T-helper 2 cell (primary cell): Measurements from ENCODE around the gene FAM8A1.

ENCODE experiments used
- DNase-seq, 5 experiments: peaks; one replicate each; pipeline versions ENCODE4 v3.0.0 to v3.0.0-alpha.2; 2012 to 2022

Gene FAM8A1

DNA sequence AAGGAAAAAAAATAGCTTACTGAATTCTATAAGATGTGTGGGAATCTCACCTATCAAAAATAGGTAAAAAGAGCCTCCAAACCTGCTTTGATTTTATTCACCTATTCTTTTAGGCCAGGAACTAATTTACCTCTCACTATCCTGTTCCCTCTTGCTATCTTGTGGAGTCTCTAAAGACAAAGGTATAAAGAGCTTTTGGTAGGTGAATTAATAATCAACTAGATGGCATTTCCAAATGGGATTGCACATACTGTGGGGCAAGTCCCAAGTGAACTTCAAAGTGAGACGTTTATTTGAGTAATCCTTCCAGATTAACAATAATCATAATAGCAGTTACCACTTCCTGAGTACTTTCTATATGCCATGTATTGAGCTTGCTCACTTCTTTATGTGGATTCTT, 2.8 kb downstream of the FAM8A1 start:
- peak in 1 of 5 experiments; percentile 41 for DNase-seq

DNA sequence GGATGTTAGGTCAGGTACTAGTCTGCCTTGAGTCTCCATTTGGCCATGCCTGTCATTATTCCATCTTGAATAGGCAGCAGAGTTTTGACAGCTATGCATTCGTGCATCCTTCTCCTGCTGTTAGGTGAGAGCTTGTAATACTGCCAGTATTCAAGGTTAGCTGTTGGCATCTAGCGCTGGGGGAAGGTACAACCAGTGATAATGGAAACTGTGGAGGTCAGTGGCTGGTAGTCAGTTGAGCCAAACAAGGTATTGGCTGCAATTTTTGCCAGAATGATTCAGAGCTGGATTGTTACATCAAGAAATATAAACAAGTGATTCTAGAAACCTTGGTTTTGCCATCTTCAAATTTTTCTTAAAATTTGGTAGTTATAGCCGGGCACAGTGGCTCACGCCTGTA, 6.5 kb downstream of the FAM8A1 start:
- DNase-seq, result no peak

DNA sequence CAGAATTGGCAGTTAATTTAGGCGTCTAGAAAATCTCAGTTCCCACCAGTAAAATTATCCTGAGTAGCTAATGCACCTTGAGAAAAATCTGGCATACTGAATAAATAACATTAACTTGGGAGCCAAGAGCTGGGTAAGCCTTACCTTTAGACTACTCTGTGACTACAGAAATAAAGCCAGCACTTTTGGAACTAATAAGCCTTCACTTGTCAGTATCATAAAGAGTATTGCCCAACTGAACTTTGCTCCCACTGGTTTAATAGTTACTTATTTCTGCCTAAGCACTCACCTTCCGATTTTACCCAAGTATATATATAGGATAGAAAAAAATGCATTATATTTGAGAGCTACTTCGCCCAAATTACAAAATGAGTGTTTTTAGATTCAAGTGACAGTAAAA, 10.7 kb downstream of the FAM8A1 start:
- DNase-seq, result no peak

DNA sequence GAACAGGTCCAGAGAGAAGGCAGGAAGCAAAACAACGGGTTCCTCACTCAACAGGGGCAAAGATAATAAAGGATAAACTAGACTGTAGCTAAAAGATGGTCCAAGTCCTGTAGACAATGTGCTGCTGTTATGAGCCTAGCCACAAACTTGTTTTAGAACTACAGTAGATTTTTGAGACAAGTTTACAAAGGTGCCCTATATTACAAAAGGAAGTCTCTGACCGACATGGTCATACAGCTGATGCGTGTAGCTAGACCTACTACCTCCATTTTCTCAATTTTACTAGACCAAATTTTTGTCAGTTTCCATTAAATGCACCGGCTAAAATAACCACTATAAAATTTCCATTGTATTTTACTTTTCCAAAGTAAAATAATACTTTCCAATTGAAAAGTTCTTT, 11.9 kb downstream of the FAM8A1 start:
- DNase-seq, result no peak

DNA sequence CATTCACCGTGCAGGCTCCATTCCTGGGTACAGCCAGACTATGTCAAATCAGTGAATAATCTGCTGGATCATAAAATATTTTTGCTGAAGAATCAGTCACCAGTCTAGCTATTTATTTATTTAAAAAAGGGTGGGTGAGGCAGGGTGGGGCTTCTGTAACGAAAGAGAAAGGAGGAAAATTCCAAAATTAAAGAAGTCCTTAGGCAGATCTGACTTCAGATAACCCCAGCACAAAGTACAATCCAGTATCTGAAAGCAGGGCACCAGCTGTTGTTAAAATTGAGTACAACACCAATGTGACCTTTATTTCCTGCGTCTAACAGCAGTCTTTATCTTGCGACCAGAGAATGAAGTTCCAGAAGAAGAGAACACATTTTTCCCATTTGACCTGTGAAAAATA, 15.7 kb downstream of the FAM8A1 start:
- no peak for DNase-seq

DNA sequence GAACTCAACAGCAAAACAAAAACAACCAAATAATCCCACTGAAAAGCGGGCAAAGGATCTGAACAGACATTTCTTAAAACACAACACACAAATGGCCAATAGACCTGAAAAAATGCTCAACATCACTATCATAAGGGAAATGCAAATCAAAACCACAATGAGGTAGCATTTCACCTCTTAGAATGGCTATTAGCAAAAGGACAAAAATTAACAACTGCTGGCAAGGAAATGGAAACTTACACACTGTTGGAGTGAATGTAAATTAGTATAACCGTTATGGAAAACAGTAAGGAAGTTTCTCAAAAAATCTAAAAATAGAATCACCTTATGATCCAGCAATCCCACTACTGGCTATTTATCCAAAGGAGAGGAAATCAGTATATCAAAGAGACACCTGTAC, 20.9 kb downstream of the FAM8A1 start:
- no peak for DNase-seq

DNA sequence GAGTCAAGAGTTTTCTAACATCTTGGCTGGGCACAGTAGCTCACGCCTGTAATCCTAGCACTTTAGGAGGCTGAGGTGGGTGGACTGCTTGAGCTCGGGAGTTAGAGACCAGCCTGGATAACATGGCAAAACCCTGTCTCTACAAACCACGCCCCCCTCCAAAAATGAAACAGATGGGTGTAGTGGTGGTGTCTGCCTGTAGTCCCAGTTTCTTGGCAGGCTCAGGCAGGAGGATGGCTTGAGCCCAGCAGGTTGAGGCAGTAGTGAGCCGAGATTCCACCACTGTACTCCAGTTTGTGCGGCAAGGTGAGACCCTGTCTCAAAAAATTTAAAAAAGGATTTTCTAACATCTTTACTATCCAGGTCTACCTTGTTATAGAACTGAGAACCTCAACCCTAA, 22.0 kb downstream of the FAM8A1 start:
- no peak for DNase-seq

DNA sequence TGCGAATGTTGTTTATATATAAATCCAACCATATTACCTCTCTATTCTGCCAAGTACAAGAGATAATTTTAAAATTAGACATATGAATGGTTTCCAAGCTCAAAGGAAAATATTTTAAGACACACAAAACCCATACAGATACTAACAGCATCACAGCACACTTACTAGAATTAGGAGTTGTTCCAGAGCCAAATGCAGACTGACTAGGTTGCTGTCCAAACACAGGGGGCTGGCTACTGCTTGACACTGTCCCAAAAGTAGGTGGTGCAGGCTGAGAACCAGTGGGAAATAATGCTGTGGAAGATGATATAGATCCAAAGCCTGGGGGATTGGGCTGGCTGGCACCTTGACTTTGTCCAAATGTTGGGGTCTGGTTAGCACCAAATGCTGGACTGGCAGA, 24.3 kb downstream of the FAM8A1 start:
- DNase-seq, result no peak

DNA sequence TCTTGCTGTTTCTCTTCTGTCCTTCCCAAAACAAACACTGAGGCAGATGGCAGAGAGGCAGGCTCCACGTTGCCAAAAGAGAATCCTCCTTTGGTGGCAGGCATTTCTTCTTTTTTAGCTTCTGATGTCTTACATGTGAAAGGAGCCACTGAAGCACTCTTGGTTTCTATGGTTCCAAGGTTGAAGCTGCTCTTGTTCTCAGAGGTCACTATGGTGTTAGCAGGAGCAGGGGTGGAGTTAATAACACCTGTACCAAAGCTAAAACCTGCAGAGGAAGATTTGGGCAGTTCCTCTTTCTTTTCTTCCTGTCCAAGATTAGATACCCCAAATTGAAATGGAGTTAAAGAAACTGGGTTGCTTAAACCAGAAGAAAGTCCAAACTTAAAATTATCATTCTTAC, 28.8 kb downstream of the FAM8A1 start:
- DNase-seq, result no peak

DNA sequence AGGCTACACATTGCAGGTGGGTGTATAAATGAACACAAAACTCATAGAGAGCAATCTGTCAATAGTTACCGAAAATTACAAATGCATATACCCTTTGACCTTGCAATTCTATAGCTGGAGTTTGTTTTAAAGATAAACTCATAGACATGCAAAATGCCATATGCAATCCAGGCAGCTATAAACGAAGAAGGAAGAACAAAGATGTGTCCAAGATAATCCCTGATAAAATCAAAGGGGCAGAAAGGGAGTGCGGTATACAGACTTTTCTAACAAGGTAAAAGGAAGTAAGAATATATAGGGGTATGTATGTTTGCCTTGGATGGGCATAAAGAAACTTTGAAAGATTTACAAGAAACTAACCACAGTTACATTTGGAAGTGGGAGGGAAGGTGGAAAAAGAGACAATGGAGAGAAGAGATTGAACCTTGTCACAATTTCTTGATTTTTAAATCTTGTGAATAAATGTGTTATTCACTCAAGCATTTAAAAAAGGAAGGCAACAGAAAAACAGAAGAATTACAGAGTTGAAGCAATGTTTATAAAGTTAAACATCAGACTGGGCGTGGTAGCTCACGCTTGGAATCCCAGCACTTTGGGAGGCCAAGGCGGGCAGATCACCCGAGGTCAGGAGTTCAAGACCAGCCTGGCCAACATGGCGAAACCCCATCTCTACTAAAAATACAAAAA, 29.9 kb downstream of the FAM8A1 start:
- no peak for DNase-seq

DNA sequence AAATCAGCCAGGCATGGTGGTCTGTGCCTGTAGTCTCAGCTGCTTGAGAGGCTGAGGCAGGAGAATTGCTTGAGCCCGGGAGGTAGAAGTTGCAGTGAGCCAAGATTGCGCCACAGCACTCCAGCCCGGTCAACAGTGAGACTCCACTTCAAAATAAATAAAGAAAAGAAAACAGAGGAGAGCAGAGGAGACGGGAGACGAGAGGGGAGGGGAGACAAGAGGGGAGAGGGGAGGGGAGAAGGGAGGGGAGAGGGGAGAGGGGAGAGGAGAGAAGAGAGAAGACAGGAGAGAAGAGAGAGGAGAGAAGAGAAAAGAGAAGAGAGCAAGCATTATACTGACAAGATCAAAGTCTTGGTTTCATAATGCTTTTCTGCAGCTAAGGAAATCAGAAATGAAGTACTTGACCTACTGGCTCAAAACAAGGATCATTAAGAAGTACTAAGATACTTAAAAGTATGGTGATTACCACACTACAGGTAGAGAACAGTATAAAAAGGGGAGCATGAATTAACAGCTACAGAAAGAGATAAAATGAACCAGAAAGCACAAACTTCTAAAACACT, 30.5 kb downstream of the FAM8A1 start:
- DNase-seq, result no peak

DNA sequence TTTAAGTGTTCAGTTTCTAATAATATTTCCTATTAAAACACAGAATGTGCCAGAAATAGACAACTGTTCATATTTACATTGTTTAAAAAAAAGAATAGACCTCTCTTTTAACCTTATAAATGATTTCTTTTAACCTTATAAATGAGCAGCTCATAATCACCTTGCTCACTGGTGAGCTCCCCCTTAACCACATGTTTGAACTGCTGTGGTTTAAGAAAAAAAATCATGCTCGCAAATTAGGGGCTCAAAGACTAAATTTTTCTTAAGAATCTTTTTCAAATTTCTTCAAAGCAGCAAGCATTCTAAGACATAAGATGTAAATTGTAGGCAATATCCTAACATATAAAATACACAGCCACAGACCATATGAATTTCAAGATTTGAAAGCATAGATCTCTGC, 32.8 kb downstream of the FAM8A1 start:
- peak in 1 of 5 experiments; percentile 27 for DNase-seq

DNA sequence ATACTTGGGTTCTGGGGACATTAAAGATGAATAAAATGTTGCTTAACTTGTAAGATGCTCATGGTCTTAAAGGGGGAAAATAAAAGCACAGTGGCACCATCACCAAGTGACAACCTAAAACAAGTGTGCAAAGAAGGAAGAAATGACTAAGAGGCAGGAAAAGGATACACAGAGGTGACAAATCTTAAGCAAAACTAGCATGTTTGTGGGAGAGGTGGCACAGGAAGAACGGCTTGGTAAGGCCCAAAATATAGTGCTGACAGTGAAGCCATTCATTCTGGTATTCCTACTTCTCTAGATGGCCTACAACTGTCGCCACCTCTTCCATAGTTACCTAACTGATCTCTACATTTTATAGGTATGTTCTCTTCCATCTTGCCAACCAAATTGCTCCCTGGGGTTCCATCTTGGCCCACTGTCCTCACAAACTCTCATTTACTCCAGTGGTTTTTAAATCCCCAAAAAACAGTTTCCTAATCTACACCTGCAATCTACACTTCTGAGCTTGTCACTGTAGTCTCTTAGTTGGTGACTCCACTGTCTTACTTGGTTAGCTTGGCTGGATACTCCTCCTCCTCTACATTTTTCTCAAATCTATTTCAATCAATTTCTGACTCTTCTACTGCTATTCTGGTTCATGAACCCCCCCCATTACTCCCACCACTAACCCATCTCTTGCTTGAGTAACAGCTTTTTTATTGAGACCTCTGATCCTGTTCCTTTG, 33.5 kb downstream of the FAM8A1 start:
- DNase-seq, result peak in 2 of 5 experiments; percentile 36 to 87

DNA sequence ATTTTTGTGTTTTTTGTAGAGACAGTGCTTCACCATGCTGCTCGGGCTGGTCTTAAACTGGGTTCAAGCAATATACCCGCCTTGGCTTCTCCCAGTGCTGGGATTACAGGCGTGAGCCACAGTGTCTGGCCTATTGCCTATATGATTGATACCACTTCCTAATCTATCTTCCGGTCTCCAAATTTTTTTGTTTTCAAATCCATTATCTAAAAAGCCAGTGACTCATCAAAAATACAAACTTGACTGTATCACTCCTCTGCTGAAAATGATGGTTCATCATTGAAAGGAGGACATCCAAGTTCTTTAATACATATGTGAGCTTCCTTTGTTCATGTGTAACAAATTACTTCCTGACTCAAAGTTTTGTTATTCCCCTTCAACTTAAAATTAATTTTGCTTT, 35.5 kb downstream of the FAM8A1 start:
- DNase-seq, result no peak

DNA sequence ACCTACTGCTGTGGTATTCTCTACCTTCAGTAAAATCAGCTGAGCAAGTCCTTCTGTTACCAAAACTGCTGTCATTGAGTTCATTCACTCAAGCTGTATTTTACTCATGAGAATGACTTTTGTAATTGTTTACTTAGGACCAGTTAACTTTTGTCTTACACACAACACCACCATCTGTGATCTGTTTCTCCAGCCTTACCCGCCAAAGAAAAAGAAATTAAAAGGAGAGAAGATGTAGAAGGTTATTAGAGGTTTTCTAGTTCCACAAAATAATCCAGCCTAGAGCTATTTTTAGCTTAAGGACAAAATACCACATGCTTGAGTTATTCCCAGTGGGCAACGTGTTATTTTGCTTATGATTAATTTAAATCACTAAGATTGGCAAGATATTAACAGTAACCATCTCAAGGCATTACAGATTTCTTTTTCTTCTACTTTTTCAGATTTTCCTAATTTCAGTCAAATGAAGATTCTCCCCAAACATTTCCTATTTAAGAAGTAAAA, 38.2 kb downstream of the FAM8A1 start:
- DNase-seq, result peak in 1 of 5 experiments; percentile 36

DNA sequence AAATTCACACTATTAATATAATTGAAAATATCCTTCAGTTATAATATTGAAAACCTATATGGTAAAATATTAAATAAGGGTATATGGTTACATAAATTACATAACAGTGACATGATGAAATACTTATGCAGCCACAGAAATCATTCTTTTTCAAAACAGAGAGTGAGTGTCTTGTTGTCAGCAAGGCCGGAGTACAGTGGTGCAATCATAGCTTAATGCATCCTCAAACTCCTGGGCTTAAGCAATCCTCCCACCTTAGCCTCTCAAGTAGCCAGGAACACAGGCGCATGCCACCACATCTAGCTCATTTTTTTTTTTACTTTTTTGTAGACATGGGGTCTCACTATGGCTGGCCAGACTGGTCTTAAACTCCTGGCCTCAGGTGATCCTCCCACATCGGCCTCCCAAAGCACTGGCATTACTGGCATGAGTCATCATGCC, 40.4 kb downstream of the FAM8A1 start:
- no peak for DNase-seq

DNA sequence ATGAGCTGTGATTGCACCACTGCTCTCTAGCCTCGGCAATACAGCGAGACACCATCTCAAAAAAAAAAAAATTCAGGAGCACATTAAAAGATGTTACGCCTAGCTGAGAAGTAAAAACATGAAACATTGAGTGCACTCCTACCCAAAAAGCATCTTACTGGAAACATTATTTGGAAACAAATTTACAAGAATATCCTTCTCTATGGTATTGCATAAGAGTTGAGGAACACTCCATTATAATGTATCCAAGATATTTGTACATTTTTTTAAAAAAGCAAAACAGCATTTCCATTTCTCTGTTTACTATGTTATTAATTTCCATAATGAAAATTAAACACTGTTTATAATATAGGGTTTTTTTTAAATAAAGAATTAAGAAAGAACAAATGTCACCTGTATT, 48.6 kb downstream of the FAM8A1 start:
- DNase-seq, result no peak

DNA sequence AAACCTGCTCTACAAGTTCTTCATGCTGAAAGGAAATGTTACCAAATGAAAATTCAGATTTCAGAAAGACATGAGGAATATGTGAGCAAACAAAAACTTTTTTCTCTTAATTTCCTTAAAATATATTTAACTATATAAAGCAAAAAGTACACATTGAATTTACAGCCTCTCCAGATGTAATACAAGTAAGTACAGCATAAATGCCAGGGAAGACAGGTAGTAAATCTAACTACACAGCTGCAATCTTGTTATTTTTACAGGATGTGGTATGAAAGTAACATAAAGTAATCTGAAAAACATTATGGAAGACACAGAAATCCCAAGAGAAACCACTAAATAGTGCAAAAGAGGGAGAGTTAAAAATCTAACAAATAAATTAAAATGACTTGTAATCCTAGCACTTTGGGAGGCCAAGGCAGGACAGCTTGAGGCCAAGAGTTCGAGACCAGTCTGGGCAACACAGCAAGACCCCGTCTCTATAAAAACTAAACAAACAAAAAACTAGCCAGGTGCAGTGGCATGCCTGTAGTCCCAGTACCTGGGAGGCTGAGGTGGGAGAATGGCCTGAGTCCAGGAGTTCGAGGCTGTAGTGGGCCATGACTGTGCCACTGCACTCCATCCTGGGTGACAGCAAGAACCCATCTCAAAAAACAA, 50.7 kb downstream of the FAM8A1 start:
- DNase-seq, result no peak

DNA sequence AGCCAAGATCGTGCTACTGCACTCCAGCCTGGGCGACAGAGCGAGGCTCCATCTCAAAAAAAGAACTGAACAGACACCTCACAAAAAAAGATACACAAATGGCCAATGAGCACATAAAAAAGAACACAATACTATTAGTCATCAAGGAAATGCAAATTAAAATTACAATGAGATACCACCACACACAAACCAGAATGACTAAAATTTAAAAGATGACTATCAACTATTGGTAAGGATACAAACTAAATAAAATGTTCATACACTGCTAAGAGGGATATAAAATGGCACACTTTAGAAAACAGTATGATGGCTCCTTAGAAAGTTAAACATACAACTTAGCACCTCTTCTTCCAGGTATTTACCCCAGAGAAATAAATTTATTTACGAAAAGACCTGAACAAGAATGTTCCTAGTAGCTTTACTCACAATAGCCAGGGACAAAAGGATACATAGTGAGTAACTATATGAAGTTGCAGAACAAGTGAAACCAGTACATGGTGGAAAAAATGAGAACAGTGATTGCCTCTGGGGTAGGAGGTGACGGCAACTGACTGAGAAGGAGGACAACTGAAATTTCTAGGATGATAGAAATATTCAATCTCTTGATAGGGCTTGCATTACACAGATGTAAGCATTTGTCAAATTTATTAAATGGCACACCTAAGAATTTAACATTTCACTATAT, 53.2 kb downstream of the FAM8A1 start:
- DNase-seq, result peak in 1 of 5 experiments; percentile 39

DNA sequence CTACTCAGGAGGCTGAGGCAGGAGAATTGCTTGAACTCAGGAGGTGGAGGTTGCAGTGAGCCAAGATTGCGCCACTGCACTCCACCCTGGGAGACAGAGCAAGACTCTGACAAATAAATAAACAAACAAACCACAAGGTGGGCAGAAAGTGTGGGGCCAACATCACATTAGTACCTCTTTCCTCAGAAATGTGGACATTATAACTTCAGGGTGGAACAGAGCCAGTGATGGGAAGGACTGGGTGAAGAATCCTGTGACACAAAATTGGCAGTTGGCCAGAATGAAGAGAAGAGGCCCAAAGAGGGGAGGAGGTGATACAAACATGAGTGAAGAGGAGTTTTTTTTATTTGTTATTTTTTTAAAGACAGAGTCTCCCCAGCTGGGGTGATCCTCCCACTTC, 56.0 kb downstream of the FAM8A1 start:
- no peak for DNase-seq

DNA sequence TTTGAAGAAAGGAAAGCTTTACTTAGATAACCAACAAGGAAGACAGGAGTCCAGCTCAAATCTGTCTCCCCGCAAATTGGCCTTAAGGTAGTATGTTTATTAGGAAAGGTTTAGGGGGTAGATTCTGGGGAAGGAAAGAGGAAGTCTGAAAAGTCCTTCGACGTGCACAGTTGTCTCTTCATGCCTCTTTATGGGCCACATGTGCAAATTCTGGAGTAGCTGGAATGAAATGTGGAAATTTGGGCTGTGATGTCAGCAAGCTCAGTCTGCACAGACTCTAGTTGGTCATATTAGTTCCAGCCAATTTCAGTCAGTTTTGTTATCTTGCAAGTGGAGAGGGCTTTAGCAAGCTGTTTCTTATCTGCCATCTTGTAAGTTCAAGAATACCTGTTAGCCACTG, 56.5 kb downstream of the FAM8A1 start:
- no peak for DNase-seq
